M059J (cell line): ENCODE results near the gene TMEM191B. TPM values are rescaled to one million over a fixed set of nuclear protein-coding genes. Genes with fewer than 3 reads are reported as not detected.
"Not testable (repeated sequence)": the region's sequence is repeated elsewhere in the genome, so short reads cannot be mapped to it uniquely, and the experiment has no call there.

Experiments
- DNase-seq: peaks from one replicate; pipeline ENCODE4 v3.0.0-alpha.2; 2012; ENCODE audit warnings: low read depth
- total RNA-seq: library from RNA; depleted of rRNA; stranded (reverse); fragments of >200 nt; shearing (Covaris generic); gene quantifications from 2 replicates; pipeline ENCODE4 v1.2.3, GENCODE V29; 2014; rRNA removed

TMEM191B gene
- total RNA-seq, 1 experiment from 2014 or later, result 0.76 TPM

DNA sequence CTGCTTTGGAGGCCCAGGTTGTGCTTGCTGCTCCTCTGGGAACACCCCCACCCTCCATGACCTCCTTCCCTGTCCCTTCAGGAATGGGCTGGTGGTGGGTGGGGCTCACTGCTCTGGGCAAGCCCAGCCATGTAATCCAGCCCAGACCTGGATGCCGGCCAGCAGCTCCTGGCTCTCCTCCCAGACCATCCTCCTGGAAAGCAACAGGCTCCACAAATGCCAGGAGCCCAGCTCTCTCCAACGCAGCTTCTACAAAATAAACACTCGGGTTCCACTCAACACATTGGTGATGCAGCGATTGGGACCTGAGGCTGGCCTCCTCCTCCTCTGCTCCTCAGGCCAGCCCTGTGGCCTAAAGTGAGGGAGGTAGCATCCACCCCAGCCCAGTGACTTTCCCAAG is 30.9 kb downstream of the TMEM191B start:
- DNase-seq, result not testable (repeated sequence)

DNA sequence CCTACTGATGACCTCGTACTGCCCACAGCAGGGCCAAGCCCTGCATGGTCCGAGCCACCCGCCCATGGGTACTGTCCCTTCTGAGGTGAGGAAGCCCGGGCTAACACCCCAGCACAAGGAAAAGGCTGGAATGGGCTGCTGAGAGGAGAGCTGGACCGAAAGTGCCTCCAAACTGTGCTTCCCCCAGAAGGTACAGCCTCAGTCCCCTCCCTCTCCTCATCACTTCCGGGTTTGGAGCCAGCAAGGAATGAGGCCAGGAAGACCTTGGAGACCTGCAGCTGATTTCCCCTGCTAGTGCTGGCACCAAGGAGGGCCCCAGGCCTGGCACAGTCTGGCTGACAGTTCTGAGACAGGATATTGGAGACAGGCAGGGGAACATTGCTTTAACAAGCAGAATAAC is 31.3 kb downstream of the TMEM191B start:
- not testable (repeated sequence) for DNase-seq

DNA sequence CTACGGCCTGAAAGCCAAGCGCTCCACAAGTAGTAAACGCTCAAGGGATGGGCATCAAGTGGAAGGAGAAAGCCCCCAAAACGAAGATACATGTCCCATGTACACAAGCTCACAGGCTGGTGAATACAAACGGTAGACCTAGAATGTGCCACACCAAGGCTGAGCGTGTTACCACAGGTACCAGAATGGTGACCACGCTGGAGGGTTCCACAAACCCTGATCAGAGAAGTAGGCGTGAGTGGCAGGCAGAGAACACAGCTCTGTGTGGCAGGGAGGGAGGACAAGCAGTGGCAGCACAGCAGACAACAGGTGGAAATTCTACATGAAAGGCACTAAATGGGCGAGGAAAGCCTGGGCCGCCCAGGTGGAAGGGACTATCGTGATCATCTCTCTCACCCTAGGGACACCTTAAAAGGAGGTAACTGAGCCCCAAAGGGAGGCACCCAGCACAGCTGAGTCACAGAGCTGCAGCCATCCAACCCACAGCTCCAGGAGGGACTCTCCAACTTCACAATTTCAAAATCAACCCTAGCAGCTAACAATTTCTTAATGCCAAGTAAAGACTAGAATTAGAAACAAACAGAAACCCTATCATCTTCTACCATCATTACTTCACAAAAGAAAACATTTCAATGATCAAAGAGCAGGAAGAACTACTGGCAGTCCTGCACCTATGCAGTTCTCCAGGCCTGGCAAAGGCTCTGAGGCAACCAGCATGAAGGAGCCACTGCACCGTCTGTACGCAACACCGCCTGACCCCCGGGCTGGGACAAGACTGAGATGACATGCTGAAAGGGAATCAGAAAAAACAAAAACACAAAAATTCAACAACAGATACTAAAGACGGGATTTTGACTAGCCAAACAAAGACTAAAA is 32.7 kb downstream of the TMEM191B start:
- not testable (repeated sequence) for DNase-seq

DNA sequence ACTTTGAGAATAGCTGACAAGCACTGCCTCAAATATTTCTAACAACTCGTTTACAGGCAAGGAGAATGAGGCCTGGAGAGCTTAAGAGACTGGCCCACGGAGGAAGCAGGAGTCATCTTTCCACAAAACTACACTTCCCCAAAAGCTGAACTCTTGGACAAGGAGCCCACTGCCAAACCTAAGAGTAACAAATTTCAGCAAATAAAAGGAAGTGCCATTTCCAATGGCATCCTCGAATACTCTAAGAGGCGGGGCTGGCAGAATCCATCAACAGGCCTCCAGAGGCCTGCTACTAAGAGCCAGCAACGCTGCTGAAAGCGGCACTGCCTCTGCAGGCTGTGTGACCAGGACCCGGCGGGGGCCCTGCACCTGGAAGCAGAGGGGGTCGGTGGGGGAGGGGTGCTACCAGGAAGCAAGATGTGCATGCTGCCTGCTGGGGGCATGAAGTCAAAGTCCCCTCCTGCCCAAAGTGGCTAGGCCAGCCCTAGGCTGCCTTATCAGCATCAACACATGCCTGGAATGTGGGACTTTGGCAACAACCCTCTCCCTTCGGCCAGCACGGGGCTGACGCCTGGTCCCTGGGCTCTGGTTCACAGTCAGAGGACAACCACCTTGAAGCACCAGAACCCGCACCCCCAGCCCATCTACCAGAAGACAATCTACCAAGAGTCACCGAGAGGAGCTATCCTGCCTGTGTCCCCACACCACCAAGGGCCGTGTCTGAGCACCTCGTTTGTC is 43.1 kb downstream of the TMEM191B start:
- DNase-seq, result not testable (repeated sequence)

DNA sequence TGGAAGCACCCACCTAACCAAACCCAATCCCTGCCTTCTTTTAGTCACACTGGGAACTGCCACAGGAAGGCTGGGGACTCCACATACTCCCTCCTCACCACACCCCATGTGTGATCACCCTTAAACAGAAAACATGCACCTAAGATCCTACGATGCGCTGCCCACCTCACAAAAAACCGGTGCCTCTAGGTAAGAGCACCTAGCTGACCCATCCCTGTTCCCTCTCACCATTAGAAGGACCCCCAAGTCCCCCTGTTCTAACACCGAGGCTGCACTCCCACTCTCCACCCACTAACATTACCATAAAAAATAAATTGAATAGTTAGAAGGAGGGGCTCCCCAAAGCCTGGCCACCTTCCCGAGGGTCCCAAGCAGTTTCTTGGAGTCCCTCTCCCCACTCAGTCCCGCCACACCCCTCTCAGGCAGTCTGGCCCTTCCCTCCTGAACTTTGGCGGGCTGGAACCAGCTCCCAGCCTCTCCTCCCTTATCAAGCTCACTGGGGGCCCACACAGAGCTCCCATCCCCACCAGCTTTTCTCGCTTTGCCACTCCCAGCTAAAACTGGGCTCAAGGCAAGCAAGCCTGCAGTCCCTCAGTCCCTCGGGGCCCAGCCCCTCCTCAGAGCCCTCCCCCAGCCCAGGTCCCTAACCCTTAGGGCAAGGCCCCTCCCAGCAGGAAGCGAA is 46.0 kb downstream of the TMEM191B start:
- not testable (repeated sequence) for DNase-seq

DNA sequence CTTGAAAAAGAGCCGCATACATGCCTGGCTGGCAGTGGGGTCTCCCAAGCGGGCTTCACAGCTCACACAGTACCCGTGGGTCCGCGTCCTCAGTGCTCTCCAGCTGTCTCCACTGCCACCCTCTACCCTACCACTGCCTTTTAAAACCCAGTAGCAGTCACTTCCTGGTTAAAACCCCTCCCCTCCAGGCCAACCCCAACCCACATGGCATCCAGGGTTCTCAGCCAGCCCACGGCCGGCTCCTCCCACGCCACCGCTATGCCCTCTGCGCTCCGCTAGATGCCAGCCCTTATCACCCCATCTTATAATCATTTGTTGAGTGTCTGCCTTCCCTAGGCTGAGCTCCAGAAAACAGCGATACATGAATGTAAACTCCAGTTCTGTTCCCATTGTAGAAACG is 47.0 kb downstream of the TMEM191B start:
- not testable (repeated sequence) for DNase-seq

DNA sequence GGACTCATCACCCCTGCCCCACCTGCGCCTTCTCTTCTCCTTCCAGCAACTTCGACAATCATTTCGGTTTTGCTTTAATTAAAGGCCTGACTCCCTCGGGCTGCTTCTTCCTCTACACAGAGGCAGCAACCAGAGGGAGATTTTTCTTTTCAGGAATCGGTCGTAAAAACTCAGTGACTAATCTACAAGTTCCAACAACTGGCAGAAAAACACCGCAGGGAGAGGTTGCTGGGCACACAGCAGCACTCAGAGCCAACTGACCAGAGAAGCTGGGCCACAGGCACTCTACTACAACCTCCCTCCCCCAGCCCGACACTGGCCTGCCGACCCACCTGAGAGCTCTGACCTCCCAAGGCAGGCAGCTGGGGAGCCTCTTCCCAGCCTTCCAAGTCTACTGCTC is 48.1 kb downstream of the TMEM191B start:
- DNase-seq, result not testable (repeated sequence)

DNA sequence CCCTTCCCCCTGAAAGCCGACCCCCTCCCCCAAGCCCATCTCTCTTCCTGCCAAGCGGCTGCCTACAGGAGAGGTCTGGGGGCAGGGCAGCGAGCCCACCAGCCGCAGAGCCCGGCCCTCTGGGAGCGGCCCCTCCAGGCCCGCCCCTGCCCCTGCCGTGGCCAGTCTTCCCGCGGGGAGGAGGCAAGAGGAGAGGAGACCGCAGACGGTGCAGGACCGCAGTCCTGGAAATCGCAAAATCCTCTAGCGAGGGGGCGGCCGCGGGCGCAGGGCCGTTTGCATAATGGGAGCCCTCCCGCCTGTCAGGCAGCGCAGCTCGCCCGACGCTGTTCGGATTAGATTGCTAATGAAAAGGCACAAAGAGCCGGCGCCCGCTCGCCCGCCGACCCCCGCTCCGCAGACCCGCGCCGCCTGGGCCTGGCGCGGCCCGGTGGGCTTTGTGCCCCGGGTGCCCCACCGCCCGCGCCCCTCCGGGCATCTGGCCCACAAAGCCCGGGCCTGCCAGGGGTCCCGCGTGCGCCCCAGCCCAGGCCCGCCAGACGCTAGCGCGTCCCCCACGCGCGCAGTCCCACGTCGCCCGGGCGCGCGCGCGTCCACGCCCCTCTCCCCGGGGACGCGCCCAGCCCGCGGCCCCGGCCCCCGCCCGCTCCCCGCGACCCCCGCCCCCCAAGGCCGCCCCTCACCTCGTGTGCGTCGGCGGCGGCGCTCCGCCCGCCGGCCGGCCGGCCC is 49.7 kb downstream of the TMEM191B start:
- DNase-seq, result not testable (repeated sequence)

DNA sequence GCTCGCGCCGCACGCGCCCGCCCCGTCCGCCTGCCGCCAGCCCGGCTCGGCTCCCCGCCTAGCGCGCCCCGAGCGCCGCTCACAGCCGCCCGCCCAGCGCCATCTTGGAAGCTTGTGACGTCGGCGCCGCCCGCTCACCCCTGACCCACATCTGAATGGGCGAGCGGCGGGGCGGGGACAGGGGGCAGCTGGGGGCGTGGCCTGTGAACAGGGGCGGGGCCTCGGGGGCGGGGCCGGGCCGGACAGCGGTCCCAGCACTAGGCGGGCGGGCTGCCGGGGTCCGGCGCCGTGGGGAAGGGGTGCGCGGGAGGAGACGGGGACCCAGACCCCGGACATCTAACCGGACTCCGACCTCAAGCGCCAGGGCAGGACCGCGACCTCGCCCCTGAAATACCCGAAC is 50.2 kb downstream of the TMEM191B start:
- DNase-seq, result not testable (repeated sequence)

Other genes with a start within 250 kb of the TMEM191B start
- gene GGTLC3, start 9.6 kb upstream of the TMEM191B start, total RNA-seq, result not detected in 2 replicates
- gene RIMBP3, start 84.1 kb downstream of the TMEM191B start, total RNA-seq, result 0.59 and 1.2 TPM in 2 replicates